GM19372 (cell line): ENCODE results near the gene C1orf116.

Experiments used
- ATAC-seq: cut with Tn5 transposase; IDR thresholded peaks from one replicate; pipeline ENCODE4 v1.9.1; 2021; ENCODE audit warnings: mild to moderate bottlenecking, low read depth, moderate library complexity; ENCODE audit not compliant: unreplicated experiment

C1orf116 gene

GRCh38 chr1:207003210-207003609, 29.3 kb downstream of the C1orf116 start:
- no peak for ATAC-seq

GRCh38 chr1:207002724-207003146, 29.8 kb downstream of the C1orf116 start:
- ATAC-seq, result no peak

GRCh38 chr1:207001492-207002245, 30.9 kb downstream of the C1orf116 start:
- no peak for ATAC-seq

- no peak for ATAC-seq
Measured at GRCh38 chr1:207000651-207001291, 31.8 kb downstream of the C1orf116 start.

- no peak for ATAC-seq
Measured at GRCh38 chr1:206998816-206999215, 33.7 kb downstream of the C1orf116 start.

- ATAC-seq, result no peak
Measured at GRCh38 chr1:206992790-206993189, 39.8 kb downstream of the C1orf116 start.

GRCh38 chr1:206987873-206988272, 44.7 kb downstream of the C1orf116 start:
- no peak for ATAC-seq

GRCh38 chr1:206986885-206987284, 45.7 kb downstream of the C1orf116 start:
- ATAC-seq, result no peak

GRCh38 chr1:206986402-206986801, 46.2 kb downstream of the C1orf116 start:
- no peak for ATAC-seq

- no peak for ATAC-seq
Measured at GRCh38 chr1:206985162-206985749, 47.3 kb downstream of the C1orf116 start.

- no peak for ATAC-seq
Measured at GRCh38 chr1:206982216-206982615, 50.3 kb downstream of the C1orf116 start.

- no peak for ATAC-seq
Measured at GRCh38 chr1:206979379-206980043, 53.0 kb downstream of the C1orf116 start.

GRCh38 chr1:206978259-206978658, 54.3 kb downstream of the C1orf116 start:
- ATAC-seq, result no peak

GRCh38 chr1:206975306-206975705, 57.2 kb downstream of the C1orf116 start:
- no peak for ATAC-seq

GRCh38 chr1:206974140-206974539, 58.4 kb downstream of the C1orf116 start:
- ATAC-seq, result no peak

- no peak for ATAC-seq
Measured at GRCh38 chr1:206972728-206973127, 59.8 kb downstream of the C1orf116 start.

GRCh38 chr1:206971029-206971655, 61.4 kb downstream of the C1orf116 start:
- no peak for ATAC-seq

GRCh38 chr1:206970446-206970845, 62.1 kb downstream of the C1orf116 start, which contains the start of gene FCAMR:
TSS of gene FCAMR (minus strand) at chr1:206970460. CDS start at chr1:206970125, 335 bp downstream.
- ATAC-seq, result no peak

GRCh38 chr1:206969090-206969489, 63.5 kb downstream of the C1orf116 start:
- ATAC-seq, result no peak
